Gastroesophageal sphincter (tissue), 3 donors: ENCODE data around the gene ABHD17A.

ENCODE experiments used
- EP300 ChIP-seq: sonication (generic); formaldehyde crosslinking; IDR thresholded peaks from one replicate; pipeline ENCODE4 v1.6.1; 2017; ENCODE audit warnings: antibody characterized with exemption, mild to moderate bottlenecking
- POLR2A ChIP-seq, 2 donors: fragments of 450-650 bp; IDR thresholded peaks; one replicate each; pipeline ENCODE4 v1.6.1; 2017; ENCODE audit warnings: antibody characterized with exemption in 2 of 2, mild to moderate bottlenecking in 2 of 2, moderate library complexity in 1 of 2
- TF ChIP-seq, protein P1 (sequence below), 4 experiments: fragments of 200-600 bp in 2 of 4; fragments of 450-650 bp in 2 of 4; sonication (generic) in 1 of 4; IDR thresholded peaks; one replicate each; pipeline ENCODE4 v1.5.1; 2017 to 2019; ENCODE audit warnings: antibody characterized with exemption in 4 of 4, mild to moderate bottlenecking in 2 of 4, moderate library complexity in 2 of 4

DNA sequence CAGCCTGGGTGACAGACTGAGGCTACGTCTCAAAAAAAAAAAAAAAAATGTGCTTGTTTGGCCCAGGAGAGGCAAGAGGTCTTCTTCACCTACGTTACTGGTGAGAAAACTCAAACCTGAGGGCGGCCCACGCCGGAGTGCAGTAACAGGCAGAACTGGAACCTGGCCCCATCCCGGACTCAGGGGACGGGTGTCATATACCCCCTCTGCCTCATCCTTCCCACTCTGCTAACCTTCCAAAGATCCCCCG lies 19.5 kb upstream of the ABHD17A start:
- TF ChIP-seq POLR2A (IDR thresholded peaks at IDR 0.05), result no peak
- TF ChIP-seq, protein P1, sequence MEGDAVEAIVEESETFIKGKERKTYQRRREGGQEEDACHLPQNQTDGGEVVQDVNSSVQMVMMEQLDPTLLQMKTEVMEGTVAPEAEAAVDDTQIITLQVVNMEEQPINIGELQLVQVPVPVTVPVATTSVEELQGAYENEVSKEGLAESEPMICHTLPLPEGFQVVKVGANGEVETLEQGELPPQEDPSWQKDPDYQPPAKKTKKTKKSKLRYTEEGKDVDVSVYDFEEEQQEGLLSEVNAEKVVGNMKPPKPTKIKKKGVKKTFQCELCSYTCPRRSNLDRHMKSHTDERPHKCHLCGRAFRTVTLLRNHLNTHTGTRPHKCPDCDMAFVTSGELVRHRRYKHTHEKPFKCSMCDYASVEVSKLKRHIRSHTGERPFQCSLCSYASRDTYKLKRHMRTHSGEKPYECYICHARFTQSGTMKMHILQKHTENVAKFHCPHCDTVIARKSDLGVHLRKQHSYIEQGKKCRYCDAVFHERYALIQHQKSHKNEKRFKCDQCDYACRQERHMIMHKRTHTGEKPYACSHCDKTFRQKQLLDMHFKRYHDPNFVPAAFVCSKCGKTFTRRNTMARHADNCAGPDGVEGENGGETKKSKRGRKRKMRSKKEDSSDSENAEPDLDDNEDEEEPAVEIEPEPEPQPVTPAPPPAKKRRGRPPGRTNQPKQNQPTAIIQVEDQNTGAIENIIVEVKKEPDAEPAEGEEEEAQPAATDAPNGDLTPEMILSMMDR (IDR thresholded peaks at IDR 0.05), result no peak
- no peak for TF ChIP-seq EP300
